HG03442 (cell line): ENCODE data around the gene HOXA5.

ENCODE experiments used
- ATAC-seq: cut with Tn5 transposase; IDR thresholded peaks from one replicate; pipeline ENCODE4 v1.9.1; 2021; ENCODE audit warnings: mild to moderate bottlenecking, moderate library complexity; ENCODE audit not compliant: unreplicated experiment

HOXA5 gene

DNA sequence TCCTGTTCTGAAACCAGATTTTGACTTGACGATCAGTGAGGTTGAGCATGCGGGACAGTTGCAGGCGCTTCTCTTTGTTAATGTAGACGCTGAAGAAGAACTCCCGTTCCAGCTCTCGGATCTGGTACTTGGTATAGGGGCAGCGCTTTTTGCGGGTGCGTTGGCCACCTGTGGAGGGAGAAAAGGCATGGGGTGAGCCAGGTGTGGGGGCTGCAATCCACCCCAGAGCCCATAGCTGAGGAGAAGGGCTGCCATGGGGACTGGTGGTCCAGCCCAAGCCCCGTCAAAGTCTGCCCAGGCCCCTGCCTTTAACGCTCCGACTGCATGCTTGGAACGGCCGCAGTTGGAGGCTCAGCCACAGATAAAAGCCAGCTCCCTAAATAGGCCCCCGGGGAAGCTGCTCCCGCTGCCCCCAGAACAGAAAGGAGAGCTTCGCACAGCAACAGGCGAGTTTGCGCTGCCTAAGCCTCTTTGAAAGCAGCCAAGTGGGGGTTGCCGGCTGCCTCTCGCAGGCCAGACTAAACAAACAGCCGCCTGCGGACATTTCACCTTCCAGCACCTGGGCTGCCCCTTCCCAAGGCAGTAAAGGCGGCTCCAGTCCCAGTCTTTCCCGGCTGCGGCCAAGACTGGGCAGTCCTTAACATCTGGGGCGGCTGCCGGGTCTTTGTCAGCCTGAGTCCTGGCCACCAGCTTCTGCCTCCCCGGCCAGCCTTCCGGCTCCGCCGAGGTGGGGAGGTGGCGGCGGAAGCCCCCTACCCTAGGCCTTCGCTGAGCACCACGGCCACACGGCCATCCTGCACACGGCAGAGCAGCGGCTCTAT, 39.6 kb upstream of the HOXA5 start:
- no peak for ATAC-seq

DNA sequence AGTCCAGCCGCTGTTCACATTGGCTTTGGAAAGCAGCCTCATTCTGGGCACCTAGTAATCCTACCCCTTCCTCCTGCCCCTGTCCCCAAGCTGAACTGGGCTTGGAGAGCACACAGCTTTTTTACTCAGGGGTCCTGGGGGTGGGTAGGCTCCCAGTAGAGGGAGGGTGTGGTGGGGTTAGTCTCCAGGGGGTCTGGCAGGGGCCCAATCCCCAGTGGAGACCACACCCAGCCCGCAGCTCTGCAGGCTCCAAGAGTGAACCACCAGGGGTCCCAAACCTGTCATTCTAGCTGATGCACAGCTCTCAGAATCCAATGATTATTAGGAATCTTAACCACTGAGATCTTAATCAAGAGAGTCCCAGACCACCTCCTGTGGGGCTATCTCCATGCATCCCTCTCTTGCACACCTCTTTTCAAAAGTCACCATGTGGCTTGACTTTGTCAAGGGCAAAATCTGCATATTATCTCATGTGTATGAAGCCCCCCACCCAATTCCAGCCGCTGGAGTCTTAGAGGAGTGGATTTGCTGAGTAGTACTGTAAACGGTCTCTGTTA, 38.9 kb upstream of the HOXA5 start:
- no peak for ATAC-seq

DNA sequence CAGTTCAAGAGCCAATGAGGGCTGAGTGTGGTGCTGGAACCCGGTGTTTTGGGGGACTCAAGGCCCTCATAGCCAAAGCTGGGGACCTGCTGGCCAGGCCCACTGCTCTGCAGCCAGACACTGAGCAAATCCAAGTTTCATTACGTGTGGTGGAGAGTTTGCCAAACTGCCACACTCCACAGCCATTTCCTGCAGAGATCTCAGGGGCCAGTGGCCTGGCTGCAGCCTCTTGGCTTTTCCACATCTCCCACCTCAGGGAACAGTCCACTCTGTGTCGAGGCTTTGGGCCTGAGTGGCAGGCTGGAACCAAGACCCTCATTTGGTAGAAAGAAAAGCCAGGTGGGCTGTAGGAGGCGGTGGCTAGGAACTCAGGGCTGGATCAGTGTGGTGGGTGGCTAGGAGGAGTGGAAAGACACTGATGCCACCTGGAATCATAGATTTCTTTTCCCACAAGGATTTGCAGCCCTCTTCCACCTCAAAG, 38.4 kb upstream of the HOXA5 start:
- ATAC-seq = no peak

DNA sequence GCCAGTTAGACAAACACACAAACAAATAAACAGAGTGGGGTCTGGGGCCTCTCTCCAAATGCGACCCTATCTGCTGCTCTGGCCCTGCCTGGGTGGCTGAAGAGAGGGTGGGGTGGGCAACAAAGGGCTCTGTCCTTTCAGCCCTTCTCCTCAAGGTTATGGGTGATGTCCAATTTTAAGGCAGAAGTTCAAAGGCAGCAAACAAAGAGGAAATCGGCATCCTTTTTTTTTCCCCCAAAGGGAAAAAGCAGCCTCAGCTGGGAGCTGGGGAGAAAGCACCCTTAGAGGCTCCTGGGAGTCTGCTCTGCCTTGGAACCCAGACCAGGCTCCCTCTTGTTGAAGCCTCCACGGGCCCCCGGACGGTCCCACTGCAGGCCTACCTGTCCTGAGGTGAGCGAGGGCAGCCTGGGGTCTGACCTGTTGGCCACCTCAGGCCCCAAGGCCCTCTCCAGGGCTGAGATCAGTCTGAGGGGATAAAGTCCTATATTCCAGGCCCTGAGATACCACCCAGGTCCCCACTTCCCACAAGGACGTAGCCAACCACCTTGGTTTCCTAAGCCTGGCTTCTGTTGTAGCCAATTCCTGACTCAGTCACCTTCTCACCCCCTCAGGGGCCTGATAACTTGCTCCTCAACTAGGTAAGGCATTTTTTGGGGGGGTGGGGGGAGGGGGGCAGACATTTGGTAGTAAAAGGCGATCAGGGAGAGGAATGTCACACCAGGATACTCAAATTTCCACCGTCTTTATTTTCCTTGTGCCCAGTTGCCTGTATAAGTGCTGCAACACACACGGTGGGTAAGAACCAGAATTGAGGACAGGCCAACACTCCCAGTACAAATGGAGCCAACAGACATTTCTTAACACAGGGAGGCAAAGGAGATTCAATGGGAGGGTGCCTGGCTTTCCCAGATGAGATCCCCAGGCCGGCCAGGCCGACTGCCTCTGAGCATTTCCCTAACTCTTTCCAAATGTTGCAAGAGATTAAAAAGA, 37.2 kb upstream of the HOXA5 start:
- ATAC-seq = no peak

DNA sequence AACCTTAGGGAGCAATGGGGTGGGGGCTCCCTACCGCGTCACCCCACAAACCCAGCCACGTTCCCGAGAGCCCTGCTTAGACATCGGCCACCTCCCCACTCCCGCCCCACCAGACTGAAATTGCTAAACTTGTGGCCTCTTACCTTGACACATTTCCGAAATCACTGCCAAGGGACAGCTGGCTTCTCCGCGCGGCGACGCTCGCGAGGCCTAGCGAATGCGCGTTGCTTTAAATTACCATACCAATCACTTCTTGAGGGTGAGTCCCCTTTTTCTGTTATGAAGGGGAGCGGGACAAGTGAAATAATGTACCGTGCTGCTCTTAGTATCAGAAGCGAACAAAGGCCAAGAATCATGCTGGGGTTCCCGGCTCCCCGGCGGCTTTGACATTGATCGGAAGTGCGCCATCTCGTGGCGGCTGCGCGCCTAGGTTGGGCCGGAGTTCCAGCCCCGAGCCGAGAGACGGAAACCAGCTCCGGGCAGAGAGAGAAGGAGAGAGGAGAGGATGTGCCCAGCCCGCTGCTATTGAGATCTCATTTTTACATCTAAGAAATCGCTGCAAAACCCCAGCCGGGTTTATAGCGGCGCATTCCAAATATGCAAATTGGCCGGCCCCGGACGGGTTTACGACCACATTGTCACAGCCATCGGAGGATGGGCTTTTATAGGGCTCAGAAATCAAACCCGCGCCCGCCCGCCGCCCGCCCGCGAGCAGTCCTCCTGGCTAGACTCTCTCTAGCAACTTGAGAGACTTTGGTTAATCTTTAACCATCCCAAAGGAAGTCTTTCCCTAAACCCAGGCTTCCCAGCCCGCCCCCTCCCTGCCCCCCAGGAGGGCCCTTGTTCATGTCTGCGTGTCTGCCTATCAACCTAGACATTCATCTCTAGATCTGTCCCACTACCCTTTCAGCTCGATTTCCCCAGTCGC, 36.3 kb upstream of the HOXA5 start:
- no peak for ATAC-seq

DNA sequence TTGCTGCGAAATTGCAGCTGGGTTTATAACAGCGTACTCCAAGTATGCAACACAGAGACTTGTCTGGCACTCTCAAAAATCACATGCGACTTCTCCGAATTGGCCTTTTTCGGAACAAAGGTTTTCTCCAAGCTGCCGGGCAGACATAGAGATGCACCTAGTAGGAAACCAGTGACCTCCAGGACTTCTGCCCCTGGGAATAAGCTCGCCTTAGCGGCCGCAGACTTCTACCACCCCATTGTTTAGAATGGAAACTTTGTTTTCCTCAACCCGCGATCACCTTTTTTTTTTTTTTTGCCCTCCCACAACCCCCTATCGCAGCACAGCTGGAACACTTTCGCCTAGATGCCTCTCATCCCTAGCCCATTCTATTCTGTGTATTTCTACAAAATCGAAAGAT, 35.5 kb upstream of the HOXA5 start:
- ATAC-seq = no peak

DNA sequence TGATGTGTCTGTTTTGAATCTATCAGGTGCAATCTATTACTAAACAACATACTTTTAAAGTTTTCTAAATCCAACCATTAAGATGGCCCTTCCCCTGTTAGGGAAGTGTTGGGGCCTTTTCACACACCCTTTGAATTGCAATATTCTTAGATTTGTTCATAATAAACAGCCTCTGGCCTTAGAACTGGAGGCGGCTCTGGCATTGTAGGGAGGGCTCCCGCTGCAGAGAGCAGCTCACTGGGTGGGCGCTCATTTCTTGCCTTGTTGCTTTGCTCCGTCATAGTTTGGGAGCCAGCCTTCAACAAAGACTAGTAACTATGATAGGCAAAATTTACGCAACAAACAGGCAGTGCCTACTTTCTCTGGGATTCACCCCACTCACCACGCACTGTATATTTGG, 34.9 kb upstream of the HOXA5 start:
- ATAC-seq = no peak

DNA sequence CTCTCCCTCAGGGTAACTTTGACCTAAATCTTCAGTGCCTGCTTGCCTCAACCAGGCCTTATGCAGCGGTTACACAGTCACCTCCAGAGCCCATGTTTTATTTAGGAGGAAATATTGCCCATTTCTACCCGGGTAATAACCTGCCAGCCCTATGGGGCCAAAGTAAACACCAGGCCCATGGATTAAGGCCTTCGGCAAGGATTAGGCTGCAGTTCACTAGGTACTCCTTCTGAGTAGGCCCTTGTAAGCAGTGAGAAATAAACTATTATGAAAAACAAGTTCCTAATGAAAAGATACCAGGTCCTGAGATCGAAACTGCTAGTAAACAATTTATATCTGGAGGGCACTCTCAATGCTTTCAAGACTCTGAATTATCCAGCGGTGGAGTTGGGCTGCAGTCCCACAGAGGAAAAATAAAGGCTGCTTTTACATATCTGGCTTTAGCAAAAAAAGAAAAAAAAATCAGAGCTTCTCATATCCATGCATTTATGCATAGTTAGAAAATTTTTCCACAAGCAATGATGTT, 34.4 kb upstream of the HOXA5 start:
- ATAC-seq = no peak

DNA sequence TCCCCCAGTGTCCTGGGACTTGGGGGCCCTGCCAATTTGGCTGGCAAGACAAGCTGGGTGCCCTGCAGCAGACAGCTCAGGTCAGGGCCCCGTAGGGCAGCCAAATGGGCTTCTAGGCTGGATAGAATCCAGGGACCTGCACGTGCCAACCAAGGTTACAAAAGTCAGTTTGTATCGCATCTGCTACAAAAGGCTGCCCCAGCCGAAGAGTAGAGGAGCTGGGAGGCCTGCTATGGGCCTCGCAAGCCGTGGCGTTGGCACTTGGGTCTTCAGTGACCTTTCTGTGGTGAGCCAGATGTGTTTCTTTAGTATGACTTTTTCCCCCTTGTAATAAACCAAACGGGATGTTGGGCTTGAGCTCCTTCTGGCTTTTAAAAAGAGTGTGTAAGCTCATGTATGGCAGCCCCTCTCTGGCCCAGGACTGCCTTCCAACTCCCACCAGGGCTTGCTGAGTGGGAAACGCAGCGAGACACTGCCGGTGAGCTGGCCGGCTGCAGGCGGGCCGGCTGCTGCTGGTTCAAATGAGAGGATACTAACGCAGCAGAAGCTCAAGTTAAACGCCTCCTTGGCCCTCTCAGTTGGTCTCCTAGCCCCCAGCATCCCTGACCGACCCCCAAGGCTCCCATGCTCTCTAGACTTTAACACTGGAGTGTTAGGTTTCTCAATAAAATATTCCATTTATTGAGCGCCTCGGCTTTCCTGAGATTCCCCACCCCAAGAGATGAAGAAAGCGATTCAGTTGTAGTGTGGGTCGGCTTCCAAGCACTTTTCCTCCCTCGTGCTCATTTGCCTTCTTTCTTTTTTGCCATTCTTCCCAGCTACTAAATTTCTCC, 33.7 kb upstream of the HOXA5 start:
- no peak for ATAC-seq

DNA sequence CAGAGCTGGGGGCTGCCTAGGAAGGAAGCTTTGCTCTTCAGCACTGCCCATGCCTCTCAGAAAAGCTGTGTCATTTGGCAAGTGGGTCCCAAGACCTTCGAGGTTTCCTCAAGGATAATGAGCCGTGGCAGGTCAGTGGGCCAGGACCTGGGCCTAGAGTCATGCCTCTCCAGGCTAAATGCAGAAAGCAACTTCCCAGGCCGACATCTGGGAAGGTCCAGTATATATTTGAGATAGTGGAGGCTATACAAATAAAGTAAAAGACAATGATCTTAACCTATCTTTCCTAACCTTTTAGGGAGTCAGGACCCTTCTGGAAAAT, 33.0 kb upstream of the HOXA5 start:
- ATAC-seq = no peak

DNA sequence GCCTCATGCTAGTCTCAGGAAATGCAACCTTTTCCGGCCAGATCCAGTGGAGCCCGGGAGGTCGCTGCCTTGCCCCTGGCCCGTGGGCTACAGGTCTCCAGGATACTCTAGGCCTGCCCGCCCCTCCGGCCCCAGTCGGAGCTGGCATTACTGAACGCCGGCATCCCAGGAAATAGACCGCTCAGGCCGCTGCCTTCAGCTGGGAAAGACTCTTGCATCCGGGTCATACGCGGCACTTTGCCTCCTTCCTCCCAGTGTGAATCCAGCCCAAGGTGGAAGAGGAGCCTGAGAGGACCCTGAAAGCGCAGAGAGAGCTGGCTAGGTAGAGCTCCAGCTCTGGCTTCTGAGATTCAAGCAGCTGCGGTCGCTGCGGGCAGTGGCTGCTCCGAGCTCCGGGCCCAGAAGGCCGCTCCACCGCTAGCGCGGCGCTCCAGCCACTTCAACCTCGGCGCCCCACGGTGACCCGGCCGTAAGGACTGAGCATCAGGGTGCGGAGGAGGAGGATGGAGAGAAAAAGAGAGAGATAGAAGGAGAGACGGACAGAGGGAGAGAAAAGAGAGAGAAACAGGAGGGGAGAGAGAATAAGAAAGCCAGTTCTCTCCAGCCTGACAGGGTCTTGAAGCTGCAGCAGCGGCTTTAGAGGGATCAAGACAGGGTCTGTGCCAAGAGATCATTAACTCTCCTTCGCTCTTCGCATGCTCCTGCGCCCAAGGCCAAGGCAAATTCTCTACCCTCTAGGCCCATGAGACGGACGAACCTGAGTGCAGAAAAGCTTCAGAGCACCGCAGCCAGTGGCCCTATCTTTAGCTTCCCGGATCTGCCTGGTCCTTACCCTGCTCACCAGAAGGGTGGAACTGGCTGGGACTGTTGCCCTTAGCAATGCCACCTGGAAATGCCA, 32.4 kb upstream of the HOXA5 start:
- ATAC-seq = no peak

DNA sequence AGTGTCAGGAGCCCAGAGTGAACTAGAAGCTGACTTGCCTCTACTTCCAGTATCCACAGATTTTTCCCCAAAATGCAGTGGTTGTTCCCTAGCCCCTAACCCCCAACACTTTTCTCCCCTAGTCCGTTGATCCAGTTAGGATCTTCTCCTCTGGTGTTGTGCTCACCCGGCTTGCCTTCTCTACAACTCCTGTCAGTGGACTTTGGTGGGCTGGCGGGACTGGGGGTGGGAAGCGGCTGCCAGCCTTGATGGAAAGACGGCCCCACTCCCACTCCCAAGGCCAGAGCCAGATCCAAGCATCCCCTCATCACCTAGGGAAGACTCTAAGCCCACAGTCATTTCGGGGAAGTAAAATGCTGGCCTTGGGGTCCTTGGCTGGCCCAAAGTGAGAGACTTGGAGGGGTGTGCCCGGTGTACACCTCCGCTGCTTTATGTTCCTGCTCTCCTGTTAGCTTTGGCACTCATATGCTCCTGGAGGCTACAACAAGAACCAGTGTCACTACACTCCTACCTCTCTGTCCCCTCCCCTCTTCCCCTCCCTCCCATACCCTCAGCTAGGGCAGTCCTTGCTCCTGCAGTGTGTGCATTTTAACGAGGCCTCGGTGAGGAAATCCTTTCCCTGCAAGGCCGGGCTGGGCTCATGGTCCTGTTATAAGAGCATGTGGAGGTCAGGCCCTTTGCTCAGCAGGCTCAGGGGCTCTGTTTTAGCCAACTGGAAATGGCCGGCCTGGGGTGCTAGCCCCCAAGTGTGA, 31.6 kb upstream of the HOXA5 start:
- no peak for ATAC-seq

DNA sequence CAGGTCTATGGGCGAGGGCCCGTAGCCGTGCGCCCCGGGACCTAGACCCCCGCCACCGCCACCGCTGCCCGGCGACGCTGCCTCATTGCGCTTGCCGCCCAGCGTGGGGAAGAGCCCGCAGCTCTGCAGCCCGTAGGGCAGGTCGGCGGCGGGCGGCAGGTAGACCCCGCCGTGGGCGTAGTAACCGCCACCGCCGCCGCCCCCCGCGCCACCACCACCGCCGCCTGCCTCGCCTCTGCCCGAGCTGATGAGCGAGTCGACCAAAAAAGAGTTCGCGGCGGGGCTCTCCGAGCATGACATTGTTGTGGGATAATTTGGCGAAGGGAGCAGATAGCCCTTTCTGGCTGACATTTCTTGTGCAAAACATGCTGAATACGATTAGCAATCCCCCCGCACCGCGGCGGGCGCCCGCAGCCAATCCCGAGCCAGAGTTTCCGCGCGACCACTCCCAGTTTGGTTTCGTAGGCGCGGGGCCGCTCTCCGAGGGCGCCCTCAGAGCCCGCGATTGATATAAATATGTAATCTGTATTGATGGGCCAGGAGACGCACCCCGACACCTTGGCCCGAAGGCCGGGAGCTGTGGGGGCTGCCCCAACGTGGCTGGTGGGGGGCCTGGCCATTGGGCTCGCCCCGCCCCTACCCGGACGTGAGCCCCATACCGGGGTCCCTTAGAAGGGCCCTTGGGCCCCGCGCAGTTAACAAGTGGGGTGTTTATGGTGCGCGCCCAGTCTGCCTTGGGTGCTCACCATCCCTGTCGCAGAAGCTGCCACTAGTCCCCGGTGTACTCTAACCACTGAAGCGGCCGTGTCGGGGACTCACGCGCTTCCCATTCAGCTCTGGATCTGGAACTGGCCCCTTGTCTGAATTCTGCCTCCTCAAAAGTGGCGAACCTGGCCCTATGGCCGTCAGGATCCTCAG, 30.7 kb upstream of the HOXA5 start, which contains the start of gene HOXA10:
HOXA10 (minus strand) TSS at position 365 of the 918 bp plus-strand sequence; CDS start at position 351, 14 bp downstream.
- no peak for ATAC-seq

DNA sequence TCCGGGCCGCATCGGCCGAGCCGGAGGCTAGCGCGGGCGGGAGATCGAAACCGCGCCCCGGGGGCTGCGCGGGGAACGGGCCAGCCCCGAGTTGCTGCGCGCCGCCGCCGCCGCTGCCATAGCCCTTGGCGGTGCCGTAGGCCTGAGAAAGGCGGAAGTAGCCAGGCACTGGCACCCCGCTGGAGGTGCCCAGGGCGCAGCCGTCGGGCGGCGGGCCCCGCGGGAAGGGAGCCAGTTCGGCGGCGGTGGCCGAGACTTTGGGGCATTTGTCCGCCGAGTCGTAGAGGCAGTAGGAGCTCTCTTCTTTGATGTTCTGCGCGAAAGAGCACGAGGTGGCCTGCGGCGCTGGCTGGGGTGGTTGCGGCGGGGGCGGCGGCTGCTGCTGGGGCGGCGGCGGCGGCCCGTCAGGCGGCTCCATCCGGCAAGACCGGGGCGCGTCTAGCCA, 30.1 kb upstream of the HOXA5 start:
- ATAC-seq = no peak

DNA sequence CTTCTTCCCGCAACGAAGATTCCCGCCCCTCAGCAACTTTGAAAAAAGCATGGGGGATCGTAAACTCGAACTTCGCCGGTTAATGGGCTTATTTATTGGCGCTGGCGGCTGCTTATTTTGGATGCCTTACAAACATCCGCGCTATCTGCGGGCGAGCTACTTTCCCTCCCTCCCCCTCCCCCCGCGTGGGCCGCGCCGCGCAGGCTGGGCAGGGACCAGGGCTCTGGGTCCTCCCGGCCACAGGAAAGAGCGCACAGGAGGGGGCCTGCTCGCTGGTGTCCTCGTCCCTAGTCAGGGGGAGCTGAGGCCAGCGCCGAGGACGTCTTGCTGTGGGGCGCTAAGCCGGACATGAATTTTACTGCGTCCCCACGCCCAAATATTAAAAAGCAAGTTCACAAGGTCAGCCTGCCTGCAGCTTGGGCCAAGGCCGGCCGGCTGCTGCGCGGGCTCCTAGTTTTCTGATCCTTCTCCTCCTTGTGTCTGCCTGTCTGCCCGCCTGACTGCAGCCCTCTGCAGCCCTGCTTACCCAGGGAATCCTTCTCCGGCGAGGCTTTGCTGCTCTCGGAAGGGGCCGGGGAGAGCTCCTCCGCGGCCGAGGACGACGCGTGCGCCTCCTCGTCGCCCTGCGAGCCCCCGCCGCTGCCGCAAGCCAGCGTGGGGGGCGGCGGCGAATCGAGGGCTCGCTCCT, 29.5 kb upstream of the HOXA5 start:
- ATAC-seq = no peak

DNA sequence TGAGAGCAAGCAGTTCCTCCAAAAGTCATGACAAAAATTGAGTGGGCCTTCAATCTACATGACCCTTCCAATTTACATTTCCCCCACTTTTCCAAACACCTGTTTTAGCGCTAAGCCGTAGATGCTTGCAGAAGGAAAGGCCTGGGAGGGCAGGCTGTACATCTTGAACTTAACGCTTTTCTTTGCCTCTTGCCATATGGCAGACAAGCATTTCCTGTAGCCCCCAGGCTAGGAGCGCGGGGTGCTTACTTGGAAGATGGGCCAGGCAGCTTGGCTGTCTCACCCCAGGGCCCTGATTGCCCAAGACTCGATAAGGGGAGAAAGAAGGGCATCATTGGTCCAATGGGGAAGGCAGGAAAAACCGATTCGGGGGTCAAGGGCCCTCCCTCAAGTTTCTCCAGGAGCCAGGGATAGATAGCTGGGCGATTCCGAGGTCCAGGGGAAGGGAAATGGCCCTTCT, 28.9 kb upstream of the HOXA5 start:
- no peak for ATAC-seq
